HT1080 (cell line): ENCODE data around the gene CAMK2A. TPM values are rescaled to one million over a fixed set of nuclear protein-coding genes. Genes with fewer than 3 reads are reported as not detected.

Source experiments
- DNase-seq: peaks from one replicate; pipeline ENCODE4 v3.0.0-alpha.2; 2015; ENCODE audit warnings: low read depth
- total RNA-seq: library from RNA; depleted of rRNA; stranded (reverse); fragments of >200 nt; shearing (Covaris generic); gene quantifications from 2 replicates; pipeline ENCODE4 v1.2.3, GENCODE V29; 2014

CAMK2A gene
- total RNA-seq, 1 experiment from 2014 or later: not detected

DNA sequence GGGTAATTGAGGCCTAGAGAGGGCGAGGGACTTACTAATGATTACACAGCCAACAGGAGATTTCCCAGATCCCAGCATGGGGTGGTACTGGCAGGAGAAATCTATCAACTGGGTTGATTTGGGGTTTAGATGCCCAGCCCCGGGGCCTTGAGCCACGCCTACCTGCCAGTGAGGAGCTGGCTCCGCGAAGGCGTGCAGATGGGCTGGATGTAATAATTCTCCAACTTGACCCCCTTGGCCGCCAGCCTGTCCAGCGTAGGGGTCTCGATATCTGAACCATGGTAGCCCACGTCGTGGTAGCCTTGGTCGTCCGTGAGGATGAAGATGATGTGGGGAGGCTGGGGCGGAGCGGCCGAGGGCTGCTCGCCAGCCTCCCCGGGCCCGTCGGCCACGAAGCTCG, 12.3 kb upstream of the CAMK2A start:
- DNase-seq: no peak

DNA sequence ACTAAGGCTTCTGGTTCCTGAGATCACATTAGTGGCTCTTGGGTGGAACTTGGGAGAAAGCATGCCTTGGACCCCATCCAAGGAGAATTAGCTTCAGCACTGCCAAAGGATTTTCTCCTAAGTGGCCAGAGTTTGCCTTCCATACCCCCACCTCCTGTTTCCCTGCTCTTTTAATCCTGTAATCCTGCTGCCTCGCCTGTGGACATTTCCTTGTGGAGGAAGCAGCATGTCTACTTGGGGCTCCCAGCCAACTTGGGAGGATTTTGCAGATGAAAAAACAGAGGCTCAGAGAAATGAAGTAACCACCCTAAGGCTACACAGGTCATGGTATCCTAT, 11.6 kb upstream of the CAMK2A start:
- no peak for DNase-seq

GRCh38 chr5:150300496-150301169, 11.1 kb upstream of the CAMK2A start:
- DNase-seq: no peak

DNA sequence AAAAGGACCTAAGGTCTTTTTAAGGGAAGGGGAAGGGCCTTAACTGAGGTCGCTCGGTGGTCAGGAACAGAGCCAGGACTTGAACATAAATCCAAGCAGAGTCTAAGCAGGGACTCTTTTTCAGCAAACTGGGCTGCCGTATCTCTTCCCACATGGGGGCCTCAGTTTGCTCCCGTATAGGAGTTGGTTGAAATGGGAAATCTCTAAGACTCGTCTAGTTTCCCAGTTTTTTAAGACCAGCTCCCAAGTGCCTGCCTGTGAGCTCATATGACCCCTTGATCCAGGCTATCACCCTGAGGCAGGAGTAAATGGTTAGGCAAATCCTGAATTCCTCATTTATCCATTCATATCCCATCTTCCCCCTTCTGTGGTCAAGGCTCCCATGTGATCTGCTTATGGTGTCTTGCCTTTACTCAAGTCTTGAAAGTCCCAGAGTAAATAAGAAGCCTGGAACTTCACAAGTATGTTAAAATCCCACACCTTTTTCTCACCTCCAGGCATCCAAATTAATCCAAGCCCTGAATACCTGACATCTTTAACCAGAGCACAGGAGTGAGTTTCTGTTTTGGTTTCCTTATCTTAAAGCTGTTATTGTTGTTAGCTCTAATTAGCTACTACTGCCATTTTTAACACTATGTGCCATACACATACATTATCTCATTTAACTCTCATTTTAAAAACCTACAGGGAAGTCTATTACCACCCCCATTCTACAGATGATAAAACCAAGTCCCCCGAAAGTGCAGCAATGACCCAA, 10.2 kb upstream of the CAMK2A start:
- no peak for DNase-seq

DNA sequence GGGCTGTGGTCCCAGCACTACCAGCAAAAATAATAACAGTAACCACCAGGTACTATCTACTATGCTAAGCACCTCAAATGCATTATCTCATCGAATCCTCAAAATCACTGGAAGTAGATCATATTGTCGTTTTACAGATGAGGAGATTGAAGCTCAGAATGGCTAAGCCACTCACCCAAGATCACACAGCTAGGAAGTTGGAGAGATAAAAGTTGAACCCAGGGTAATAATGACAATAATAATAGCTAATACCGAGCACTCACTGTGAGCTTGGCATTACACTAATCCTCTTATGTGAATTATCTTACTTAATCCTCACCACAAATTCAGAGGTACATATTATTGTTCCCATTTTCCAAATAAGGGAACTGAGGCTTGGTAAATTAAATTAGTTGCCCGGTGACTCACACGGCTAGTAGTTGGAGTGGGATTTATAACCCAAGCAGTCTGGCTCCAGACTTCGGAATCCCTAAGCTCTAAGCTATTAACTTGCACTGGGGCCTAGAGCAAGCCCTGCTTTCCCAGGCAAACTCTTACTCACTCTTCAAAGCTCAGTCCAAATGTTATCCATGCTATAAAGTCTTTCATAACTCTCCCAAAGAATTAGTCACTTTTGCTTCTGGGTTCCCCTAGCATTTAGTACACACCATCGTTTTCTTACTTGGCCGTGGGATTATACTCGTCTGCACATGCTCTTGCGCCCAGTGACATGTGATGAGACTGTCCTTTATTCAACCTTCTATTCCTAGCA, 9.3 kb upstream of the CAMK2A start:
- DNase-seq: peak; percentile 83

- DNase-seq: no peak
Observed at GRCh38 chr5:150297934-150298595, 8.5 kb upstream of the CAMK2A start.

- DNase-seq: no peak
Observed at GRCh38 chr5:150297236-150297890, 7.8 kb upstream of the CAMK2A start.

DNA sequence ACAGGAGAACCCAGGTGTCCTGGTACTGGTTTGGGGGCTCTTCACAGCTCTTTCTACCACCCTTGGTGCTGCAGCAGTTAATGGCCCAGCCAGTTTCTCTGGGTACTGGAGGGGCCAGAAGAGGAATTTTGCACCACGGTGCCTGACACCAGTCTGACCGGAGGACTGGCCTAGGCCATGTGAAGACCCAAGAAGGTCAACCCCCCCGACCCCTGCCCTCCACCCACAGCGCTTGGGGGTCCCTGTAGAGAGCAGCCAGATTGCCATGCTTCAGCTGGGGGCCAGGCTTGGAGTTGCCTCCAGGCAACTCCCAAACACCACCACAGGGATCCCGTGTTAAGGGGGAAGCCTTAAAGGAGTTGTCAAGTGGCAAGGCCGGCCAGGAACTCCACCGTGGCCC, 6.9 kb upstream of the CAMK2A start:
- no peak for DNase-seq

GRCh38 chr5:150295741-150296486, 6.3 kb upstream of the CAMK2A start:
- DNase-seq: no peak

- DNase-seq: peak; percentile 57
Observed at GRCh38 chr5:150295172-150295634, 5.6 kb upstream of the CAMK2A start.

DNA sequence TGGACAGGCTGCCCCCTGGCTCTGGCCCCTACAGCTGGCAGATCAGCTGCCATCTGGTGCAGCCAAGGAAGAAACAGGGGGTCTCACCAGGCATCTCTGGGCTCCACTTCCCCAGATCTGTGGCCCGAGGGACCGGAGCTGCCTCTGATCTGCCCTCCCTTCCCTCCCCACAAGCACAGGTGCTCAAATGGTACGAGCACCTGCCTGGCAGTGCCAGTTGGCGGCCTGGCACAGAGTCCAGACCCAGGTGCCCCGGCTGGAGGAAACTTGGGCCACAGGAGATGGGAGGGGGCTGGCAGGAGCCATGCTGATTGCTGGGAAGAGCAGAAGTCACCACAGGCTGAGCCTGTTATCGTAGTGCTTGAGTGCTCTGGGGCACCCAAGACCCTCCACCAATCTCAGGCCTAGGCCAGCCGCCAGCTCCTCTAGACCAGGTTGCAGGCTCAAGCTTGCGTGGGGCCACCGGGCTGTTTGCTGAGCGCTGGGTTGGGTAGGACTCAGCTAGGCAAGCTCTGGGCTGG, 5.0 kb upstream of the CAMK2A start:
- no peak for DNase-seq

- no peak for DNase-seq
Observed at GRCh38 chr5:150293091-150293941, 3.7 kb upstream of the CAMK2A start.

DNA sequence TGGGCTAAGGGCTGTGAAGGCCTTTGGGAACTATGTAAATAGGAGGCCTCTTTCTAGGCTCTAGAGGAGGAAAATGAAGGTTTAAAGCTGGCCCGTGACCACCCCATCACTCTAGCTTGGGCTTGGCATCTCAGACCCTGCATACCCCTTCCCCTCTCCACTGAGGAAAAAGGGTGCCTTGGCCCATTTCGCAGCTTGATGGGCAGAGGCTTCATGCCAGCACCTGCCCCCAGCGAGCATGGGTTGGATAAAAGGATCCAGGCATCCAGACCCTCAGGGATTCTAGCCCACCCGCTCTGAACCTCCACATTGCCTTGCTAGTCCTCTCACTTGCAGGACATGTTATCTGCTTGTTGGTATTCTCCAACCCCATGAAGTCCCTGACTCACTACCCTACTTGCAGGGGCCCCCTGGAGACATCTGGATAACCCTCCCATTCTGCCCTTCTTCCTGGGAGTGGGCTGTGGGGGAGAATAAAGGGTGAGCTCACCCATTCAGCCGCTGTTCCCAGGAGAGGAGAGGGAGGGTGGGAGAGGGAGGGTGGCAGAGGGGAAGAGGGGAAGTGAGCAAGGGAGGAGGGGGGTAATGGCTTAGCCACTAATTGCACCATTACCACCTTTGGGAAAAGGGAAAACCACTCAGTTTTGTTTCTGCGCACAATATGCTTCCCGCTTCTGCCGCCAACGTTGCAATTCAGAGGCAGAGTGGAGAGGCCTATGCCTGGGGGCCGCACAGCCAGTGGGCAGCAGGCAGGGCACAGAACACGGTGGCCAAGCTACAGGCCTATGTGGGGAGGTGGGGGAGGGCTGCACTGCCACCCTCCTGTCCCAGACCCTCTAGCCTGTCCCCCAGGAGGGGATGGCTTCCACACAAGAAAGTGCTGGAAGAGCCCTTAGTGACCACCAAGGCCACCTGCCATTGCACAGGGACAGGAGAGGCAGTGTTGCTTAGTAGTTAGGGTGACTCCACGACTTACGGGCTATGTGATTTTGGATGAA, 2.1 kb upstream of the CAMK2A start:
- DNase-seq: no peak

GRCh38 chr5:150288791-150289190, 782 bp downstream of the CAMK2A start:
- DNase-seq: no peak

DNA sequence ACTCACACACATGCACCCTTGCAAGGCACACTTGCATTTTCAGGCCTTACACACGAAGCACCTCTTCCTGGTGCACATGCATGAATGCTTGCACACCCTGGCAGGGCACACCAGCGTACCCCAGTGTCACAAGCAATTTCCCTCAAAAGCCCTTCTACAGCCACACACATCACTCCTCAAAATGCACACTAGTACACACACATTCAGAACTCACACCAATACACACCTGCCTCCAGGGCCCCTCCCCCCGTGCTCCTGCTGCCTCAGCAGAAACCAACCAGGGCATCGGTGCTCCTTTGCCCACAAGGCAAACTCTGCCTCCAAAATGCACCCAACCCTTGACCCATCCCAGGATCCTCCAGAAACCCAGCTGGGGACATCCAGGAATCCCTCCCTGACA, 1.2 kb downstream of the CAMK2A start:
- DNase-seq: no peak

GRCh38 chr5:150286820-150287219, 2.8 kb downstream of the CAMK2A start:
- no peak for DNase-seq

DNA sequence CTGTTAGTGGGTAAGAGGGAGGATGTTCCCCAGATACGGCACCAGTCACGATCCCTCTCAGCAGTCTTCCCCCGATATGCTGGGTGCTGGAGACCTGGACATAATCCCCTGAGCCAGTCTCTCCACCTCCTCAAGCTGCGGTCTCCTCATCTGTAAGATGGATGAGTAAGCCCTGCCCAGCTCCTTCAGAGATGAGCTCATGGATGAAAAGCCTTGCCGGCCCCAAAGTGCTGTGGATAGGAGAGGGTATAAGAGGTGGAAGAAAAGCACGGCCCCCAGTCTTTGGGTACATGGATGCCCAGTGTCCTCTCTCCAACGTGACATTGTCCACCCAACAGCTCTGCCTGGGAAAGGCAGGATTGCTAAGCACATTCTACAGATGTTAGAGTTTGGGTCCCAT, 4.5 kb downstream of the CAMK2A start:
- DNase-seq: peak; percentile 44

DNA sequence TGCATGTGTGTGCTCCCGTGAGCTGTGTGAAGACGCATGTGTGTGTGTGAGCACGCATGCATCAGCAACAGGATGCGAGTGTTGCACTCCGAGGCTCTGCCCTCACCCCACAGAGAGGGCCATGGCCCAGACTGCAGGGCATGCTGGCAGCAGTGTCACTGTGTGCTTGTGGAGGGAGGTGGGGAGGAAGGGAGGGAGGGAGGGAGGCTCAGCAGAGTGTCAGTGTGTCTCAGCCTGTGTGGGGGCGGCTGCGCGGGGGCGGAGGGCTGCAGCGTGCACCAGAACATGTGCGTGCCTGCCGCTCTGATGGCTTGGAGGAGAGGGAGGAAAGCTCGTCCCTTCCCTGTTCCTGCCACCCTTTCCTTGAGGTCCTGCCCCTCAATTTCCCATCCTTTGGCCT, 5.3 kb downstream of the CAMK2A start:
- DNase-seq: no peak
